ENCODE data around the gene USB1.

Gene USB1

GRCh38 chr16:57998486-57998885, 2.7 kb upstream of the USB1 start:
- no peaks in the 10 kb centered on the region for H4K20me1 ChIP-seq (ENCODE audit: insufficient read depth)
- H3K27me3 ChIP-seq (ENCODE audit: insufficient read depth, low read depth): no peaks in the 10 kb centered on the region
- H3K79me2 ChIP-seq (ENCODE audit: insufficient read depth, low read depth): no peaks in the 10 kb centered on the region
- TF ChIP-seq CTCF (conservative IDR thresholded peaks at IDR 0.05; ENCODE audit: low read depth, low read length): no peak
- H3K9ac ChIP-seq: no peak overlapping the region
- no peak overlapping the region for H2AFZ ChIP-seq (ENCODE audit: low read depth)
- no peak overlapping the region for H3K4me3 ChIP-seq (IDR thresholded peaks at IDR 0.05; ENCODE audit: insufficient read depth, low read depth, low read length)
- H3K36me3 ChIP-seq (ENCODE audit: insufficient read depth): no peaks in the 10 kb centered on the region
- H3K4me2 ChIP-seq: no peak overlapping the region; the same call in 1 of the 2 replicates
- peaks cover 29% of the 10 kb centered on the region for H3K4me1 ChIP-seq (ENCODE audit: low read depth, poor library complexity, severe bottlenecking)
- H3K27ac ChIP-seq: no peak overlapping the region

GRCh38 chr16:57998992-57999365, 2.2 kb upstream of the USB1 start:
- Histone ChIP-seq H3K79me2 (ENCODE audit: insufficient read depth, low read depth) (no peaks in the 10 kb centered on the region), H3K27me3 (ENCODE audit: insufficient read depth, low read depth) (no peaks in the 10 kb centered on the region), H3K9ac (no peak overlapping the region), H2AFZ (ENCODE audit: low read depth) (no peak overlapping the region), H3K4me1 (ENCODE audit: low read depth, poor library complexity, severe bottlenecking) (peaks cover 29% of the 10 kb centered on the region), H3K27ac (peak overlapping the region; percentile 36; the same call in 1 of the 2 replicates), H3K4me2 (peak overlapping the region; percentile 91), H4K20me1 (ENCODE audit: insufficient read depth) (no peaks in the 10 kb centered on the region), H3K4me3 (IDR thresholded peaks at IDR 0.05; ENCODE audit: insufficient read depth, low read depth, low read length) (no peak overlapping the region), H3K36me3 (ENCODE audit: insufficient read depth) (no peaks in the 10 kb centered on the region)
- TF ChIP-seq CTCF (conservative IDR thresholded peaks at IDR 0.05; ENCODE audit: low read depth, low read length): no peak

GRCh38 chr16:57999366-57999970, 1.7 kb upstream of the USB1 start:
- no peaks in the 10 kb centered on the region for H3K36me3 ChIP-seq (ENCODE audit: insufficient read depth)
- no peak for TF ChIP-seq CTCF (conservative IDR thresholded peaks at IDR 0.05; ENCODE audit: low read depth, low read length)
- H3K27ac ChIP-seq: peak overlapping the region; percentile 36
- peak overlapping the region; percentile 69 for H3K9ac ChIP-seq
- H2AFZ ChIP-seq (ENCODE audit: low read depth): peak overlapping the region; percentile 47
- no peaks in the 10 kb centered on the region for H3K27me3 ChIP-seq (ENCODE audit: insufficient read depth, low read depth)
- H4K20me1 ChIP-seq (ENCODE audit: insufficient read depth): no peaks in the 10 kb centered on the region
- H3K4me1 ChIP-seq (ENCODE audit: low read depth, poor library complexity, severe bottlenecking): peaks cover 28% of the 10 kb centered on the region
- peak overlapping the region; percentile 91 for H3K4me2 ChIP-seq
- H3K79me2 ChIP-seq (ENCODE audit: insufficient read depth, low read depth): no peaks in the 10 kb centered on the region
- H3K4me3 ChIP-seq (IDR thresholded peaks at IDR 0.05; ENCODE audit: insufficient read depth, low read depth, low read length): no peak overlapping the region

GRCh38 chr16:57999971-58000705, 1.1 kb upstream of the USB1 start, which contains the start of gene ZNF319:
Gene ZNF319, minus strand, starts transcription at chr16:58000672. Its CDS starts 2,407 bp downstream, at chr16:57998265.
- H4K20me1 ChIP-seq (ENCODE audit: insufficient read depth): no peaks in the 10 kb centered on the region
- no peaks in the 10 kb centered on the region for H3K79me2 ChIP-seq (ENCODE audit: insufficient read depth, low read depth)
- H3K4me2 ChIP-seq: peak within 1 kb of the TSS; percentile 91
- peaks cover 22% of the 10 kb centered on the region for H3K4me1 ChIP-seq (ENCODE audit: low read depth, poor library complexity, severe bottlenecking)
- no peaks in the 10 kb centered on the region for H3K36me3 ChIP-seq (ENCODE audit: insufficient read depth)
- peak within 1 kb of the TSS; percentile 94 for H2AFZ ChIP-seq (ENCODE audit: low read depth)
- H3K9ac ChIP-seq: peak within 1 kb of the TSS; percentile 69
- peak within 1 kb of the TSS; percentile 75 for H3K27ac ChIP-seq
- H3K4me3 ChIP-seq (IDR thresholded peaks at IDR 0.05; ENCODE audit: insufficient read depth, low read depth, low read length): no peak within 1 kb of the TSS
- no peaks in the 10 kb centered on the region for H3K27me3 ChIP-seq (ENCODE audit: insufficient read depth, low read depth)
- no peak for TF ChIP-seq CTCF (conservative IDR thresholded peaks at IDR 0.05; ENCODE audit: low read depth, low read length)

All from KMS-11 (cell line).